ENCODE data around the gene KRTAP10-5.

GRCh38 chr21:44581158-44581557 is 754 bp upstream of the KRTAP10-5 start:
- no peak for TF ChIP-seq POLR2AphosphoS5 (IDR thresholded peaks at IDR 0.05; ENCODE audit: low read depth, low read length)
- TF ChIP-seq, protein P1, sequence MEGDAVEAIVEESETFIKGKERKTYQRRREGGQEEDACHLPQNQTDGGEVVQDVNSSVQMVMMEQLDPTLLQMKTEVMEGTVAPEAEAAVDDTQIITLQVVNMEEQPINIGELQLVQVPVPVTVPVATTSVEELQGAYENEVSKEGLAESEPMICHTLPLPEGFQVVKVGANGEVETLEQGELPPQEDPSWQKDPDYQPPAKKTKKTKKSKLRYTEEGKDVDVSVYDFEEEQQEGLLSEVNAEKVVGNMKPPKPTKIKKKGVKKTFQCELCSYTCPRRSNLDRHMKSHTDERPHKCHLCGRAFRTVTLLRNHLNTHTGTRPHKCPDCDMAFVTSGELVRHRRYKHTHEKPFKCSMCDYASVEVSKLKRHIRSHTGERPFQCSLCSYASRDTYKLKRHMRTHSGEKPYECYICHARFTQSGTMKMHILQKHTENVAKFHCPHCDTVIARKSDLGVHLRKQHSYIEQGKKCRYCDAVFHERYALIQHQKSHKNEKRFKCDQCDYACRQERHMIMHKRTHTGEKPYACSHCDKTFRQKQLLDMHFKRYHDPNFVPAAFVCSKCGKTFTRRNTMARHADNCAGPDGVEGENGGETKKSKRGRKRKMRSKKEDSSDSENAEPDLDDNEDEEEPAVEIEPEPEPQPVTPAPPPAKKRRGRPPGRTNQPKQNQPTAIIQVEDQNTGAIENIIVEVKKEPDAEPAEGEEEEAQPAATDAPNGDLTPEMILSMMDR (IDR thresholded peaks at IDR 0.05) = no peak
